B cell (primary cell): Measurements from ENCODE around the gene CTXN3. TPM values are rescaled to one million over a fixed set of nuclear protein-coding genes. Genes with fewer than 3 reads are reported as not detected.
A peak's percentile ranks its signal among the peaks of the same experiment; 100 is the strongest.

Source experiments
- ATAC-seq: fragments of 200-7000 bp; cut with Tn5 transposase; one replicate; pipeline ENCODE4 v1.10.0; 2021; ENCODE audit warnings: low read depth, mild to moderate bottlenecking, moderate number of reproducible peaks, moderate library complexity
- CTCF ChIA-PET: fragments of 350-600 bp; sonication (Branson Sonifier 250); formaldehyde crosslinking; loops from one replicate; lab custom pipeline; 2021; ENCODE audit warnings: antibody characterized with exemption, inconsistent platforms; lab: Charles Lee
- POLR2A ChIA-PET: fragments of 350-600 bp; sonication (Branson Sonifier 250); formaldehyde crosslinking; loops from one replicate; lab custom pipeline; 2021; ENCODE audit warnings: antibody characterized with exemption; lab: Charles Lee
- DNase-seq: peaks from one replicate; pipeline ENCODE4 v3.0.0; 2013
- H2AFZ ChIP-seq: 2 replicates; pipeline ENCODE4 v1.6.1; 2012; ENCODE audit warnings: mild to moderate bottlenecking, low read depth, low read length; ENCODE audit not compliant: insufficient read depth, poor library complexity, severe bottlenecking
- H3K27ac ChIP-seq, 2 donors: 1 replicate in 1 of 2; 2 replicates in 1 of 2; pipeline ENCODE4 v1.5.1; 2012 to 2013; ENCODE audit warnings: low read length in 2 of 2, mild to moderate bottlenecking in 2 of 2, moderate library complexity in 1 of 2
- H3K27me3 ChIP-seq, 4 experiments: fragments of 200-600 bp in 1 of 4; sonication (generic) in 1 of 4; replicated peaks in 1 of 4; 1 replicate in 2 of 4; 2 replicates in 2 of 4; pipeline versions ENCODE4 v1.6.1 to v1.7.0; 2013 to 2016; ENCODE audit warnings: low read length in 3 of 4, mild to moderate bottlenecking in 2 of 4, mixed read lengths in 1 of 4, moderate library complexity in 1 of 4; ENCODE audit not compliant: insufficient read depth in 4 of 4, control insufficient read depth in 3 of 4; ENCODE audit errors: control extremely low read depth in 1 of 4
- H3K36me3 ChIP-seq, 2 experiments: replicated peaks in 1 of 2; 1 replicate in 1 of 2; 2 replicates in 1 of 2; pipeline versions ENCODE4 v1.6.1 to v1.7.1; 2013; ENCODE audit warnings: low read length in 1 of 2; ENCODE audit not compliant: insufficient read depth in 2 of 2, control insufficient read depth in 1 of 2; ENCODE audit errors: control extremely low read depth in 1 of 2, extremely low read depth in 1 of 2
- H3K4me1 ChIP-seq, 2 donors: fragments of 200-600 bp in 1 of 2; sonication (generic) in 1 of 2; 1 replicate in 1 of 2; 2 replicates in 1 of 2; pipeline versions ENCODE4 v1.5.1 to v1.6.1; 2013 to 2017; ENCODE audit warnings: low read length in 2 of 2; ENCODE audit not compliant: control insufficient read depth in 2 of 2, insufficient read depth in 2 of 2
- H3K4me2 ChIP-seq: replicated peaks from 2 replicates; pipeline ENCODE3; 2012; ENCODE audit warnings: mild to moderate bottlenecking, low read depth, low read length; ENCODE audit not compliant: poor library complexity, severe bottlenecking
- H3K4me3 ChIP-seq, 5 experiments: fragments of 200-600 bp in 1 of 5; sonication (generic) in 1 of 5; 1 replicate in 3 of 5; 2 replicates in 2 of 5; pipeline versions ENCODE4 v1.5.1 to v1.7.0; 2011 to 2016; ENCODE audit warnings: low read length in 4 of 5, mild to moderate bottlenecking in 4 of 5, low read depth in 2 of 5, control low read depth in 1 of 5, moderate library complexity in 1 of 5; ENCODE audit not compliant: insufficient read depth in 1 of 5; ENCODE audit errors: control extremely low read depth in 1 of 5, extremely low read depth in 1 of 5
- H3K79me2 ChIP-seq: fragments of 200-600 bp; sonication (generic); one replicate; pipeline ENCODE4 v1.6.0; 2016; ENCODE audit warnings: low read length; ENCODE audit not compliant: control insufficient read depth, insufficient read depth
- H3K9ac ChIP-seq: fragments of 200-600 bp; sonication (generic); 2 replicates; pipeline ENCODE4 v1.6.1; 2017; ENCODE audit warnings: mild to moderate bottlenecking, low read length, moderate library complexity
- H3K9me3 ChIP-seq, 3 donors: one replicate each; pipeline versions ENCODE4 v1.6.1 to v1.7.1; 2013; ENCODE audit warnings: low read length in 2 of 3; ENCODE audit not compliant: control insufficient read depth in 2 of 3, insufficient read depth in 1 of 3; ENCODE audit errors: control extremely low read depth in 1 of 3
- H4K20me1 ChIP-seq: 2 replicates; pipeline ENCODE4 v1.6.0; 2012; ENCODE audit warnings: mild to moderate bottlenecking, low read length; ENCODE audit not compliant: insufficient read depth, control insufficient read depth, poor library complexity, severe bottlenecking
- H3K27ac Mint-ChIP-seq: one replicate; pipeline ENCODE4 v1.8.0; 2021; ENCODE audit warnings: mixed read lengths
- H3K27me3 Mint-ChIP-seq: one replicate; pipeline ENCODE4 v1.8.0; 2021; ENCODE audit warnings: mixed read lengths
- H3K4me1 Mint-ChIP-seq: one replicate; pipeline ENCODE4 v1.8.0; 2021; ENCODE audit warnings: mixed read lengths
- H3K4me3 Mint-ChIP-seq: one replicate; pipeline ENCODE4 v1.8.0; 2021; ENCODE audit warnings: mixed read lengths
- H3K9me3 Mint-ChIP-seq: one replicate; pipeline ENCODE4 v1.8.0; 2022; ENCODE audit warnings: mixed read lengths; ENCODE audit not compliant: insufficient read depth
- CTCF ChIP-seq: fragments of 200-600 bp; IDR thresholded peaks from one replicate; pipeline ENCODE4 v1.8.0; 2022; ENCODE audit warnings: antibody characterized with exemption, mild to moderate bottlenecking
- EZH2 ChIP-seq: IDR thresholded peaks from 2 replicates; pipeline ENCODE4 v1.6.1; 2012; ENCODE audit warnings: borderline replicate concordance, low read depth, mild to moderate bottlenecking, moderate library complexity, low read length; ENCODE audit not compliant: insufficient read depth, poor library complexity, severe bottlenecking
- WGBS: methylation state at CpG from one replicate; pipeline ENCODE4 v1.1.5; 2013; ENCODE audit warnings: missing lambda C conversion rate; ENCODE audit not compliant: insufficient coverage; 5-methylcytosine and 5-hydroxymethylcytosine counted together
- intact Hi-C: fragments of 100-400 bp; cut with micrococcal nuclease; formaldehyde crosslinking; loops from one replicate; pipeline ENCODE4 v1.10.0; 2022
- polyA plus RNA-seq: library from polyadenylated mRNA; depleted of rRNA; stranded (reverse); fragments of >200 nt; gene quantifications from 2 replicates; pipeline ENCODE4 v1.2.3, GENCODE V29; 2012
- total RNA-seq, 2 donors: library from RNA; stranded (reverse); fragments of 120-200 nt in 1 of 2; gene quantifications; 1 replicate in 1 of 2; 2 replicates in 1 of 2; pipeline versions ENCODE4 v1.2.3 to v1.2.4, GENCODE V29; 2013 to 2022

The CTXN3 gene
- total and polyA plus RNA-seq, 2 donors (not counting 1 experiment from before 2014, with no cell fraction given), result not detected

GRCh38 chr5:127705120-127705892 lies 56.4 kb downstream of the CTXN3 start:
- intact Hi-C loops, result no loop called here
- CTCF ChIA-PET, result no interaction called here
- H3K27ac ChIP-seq, result no peak overlapping the region
- H3K4me3 ChIP-seq, result no peak overlapping the region
- H3K4me3 Mint-ChIP-seq, result no peak overlapping the region
- POLR2A ChIA-PET, result no interaction called here
- H3K79me2 ChIP-seq, result no peaks in the 10 kb centered on the region
- H3K4me1 ChIP-seq, result no peaks in the 10 kb centered on the region
- H3K4me2 ChIP-seq, result no peak overlapping the region
- no peaks in the 10 kb centered on the region for H3K9me3 ChIP-seq
- ATAC-seq (no peak), DNase-seq (peak; percentile 1)
- TF ChIP-seq CTCF (no peak), EZH2 (no peak)
- no peaks in the 10 kb centered on the region for H3K4me1 Mint-ChIP-seq
- no peaks in the 10 kb centered on the region for H4K20me1 ChIP-seq
- H2AFZ ChIP-seq, result no peak overlapping the region
- no peaks in the 10 kb centered on the region for H3K27me3 ChIP-seq
- no peaks in the 10 kb centered on the region for H3K9me3 Mint-ChIP-seq
- no peak overlapping the region for H3K27ac Mint-ChIP-seq
- no peaks in the 10 kb centered on the region for H3K36me3 ChIP-seq
- no CpG with 5 or more reads among the region's 4 CpGs for WGBS
- no peaks in the 10 kb centered on the region for H3K27me3 Mint-ChIP-seq
- no peak overlapping the region for H3K9ac ChIP-seq

- no peak overlapping the region for H3K27ac ChIP-seq
- H3K4me2 ChIP-seq, result no peak overlapping the region
- ATAC-seq (no peak), DNase-seq (no peak)
- no peaks in the 10 kb centered on the region for H3K9me3 Mint-ChIP-seq
- no peak for TF ChIP-seq EZH2
- no peak for TF ChIP-seq CTCF
- H3K36me3 ChIP-seq, result no peaks in the 10 kb centered on the region
- intact Hi-C loops, result no loop called here
- H3K4me1 Mint-ChIP-seq, result no peaks in the 10 kb centered on the region
- H3K9ac ChIP-seq, result no peak overlapping the region
- ChIA-PET POLR2A (no interaction called here), CTCF (no interaction called here)
- no peaks in the 10 kb centered on the region for H4K20me1 ChIP-seq
- H3K9me3 ChIP-seq, result no peaks in the 10 kb centered on the region
- no peak overlapping the region for H3K27ac Mint-ChIP-seq
- no peaks in the 10 kb centered on the region for H3K79me2 ChIP-seq
- no peak overlapping the region for H2AFZ ChIP-seq
- H3K4me3 Mint-ChIP-seq, result no peak overlapping the region
- H3K4me1 ChIP-seq, result no peaks in the 10 kb centered on the region
- WGBS, result 82% methylated on average over 1 of the region's 1 CpG
- no peaks in the 10 kb centered on the region for H3K27me3 ChIP-seq
- no peaks in the 10 kb centered on the region for H3K27me3 Mint-ChIP-seq
- no peak overlapping the region for H3K4me3 ChIP-seq
These were observed 57.8 kb downstream of the CTXN3 start for GRCh38 chr5:127706691-127707090.
